Neural crest cell (in vitro differentiated cells): ENCODE measurements around the gene CTPS1. TPM values are rescaled to one million over a fixed set of nuclear protein-coding genes. Genes with fewer than 3 reads are reported as not detected.

Experiments
- DNase-seq: peaks from one replicate; pipeline ENCODE4 v3.0.0; 2021; ENCODE audit warnings: low read depth, mixed read lengths, low spot score
- H3K27ac Mint-ChIP-seq: one replicate; pipeline ENCODE4 v1.8.0; 2021; ENCODE audit warnings: mild to moderate bottlenecking, mixed read lengths; ENCODE audit not compliant: unreplicated experiment
- H3K27me3 Mint-ChIP-seq: 2 replicates; pipeline ENCODE4 v1.8.0; 2021; ENCODE audit warnings: low read depth, mild to moderate bottlenecking, mixed read lengths
- H3K36me3 Mint-ChIP-seq: 2 replicates; pipeline ENCODE4 v1.8.0; 2021; ENCODE audit warnings: low read depth, mild to moderate bottlenecking, mixed read lengths
- H3K4me1 Mint-ChIP-seq: 2 replicates; pipeline ENCODE4 v1.8.0; 2021; ENCODE audit warnings: mixed read lengths
- H3K4me3 Mint-ChIP-seq: one replicate; pipeline ENCODE4 v1.8.0; 2021; ENCODE audit warnings: mild to moderate bottlenecking, mixed read lengths
- H3K9me3 Mint-ChIP-seq: 2 replicates; pipeline ENCODE4 v1.8.0; 2021; ENCODE audit warnings: mixed read lengths
- CTCF ChIP-seq: fragments of 200-600 bp; sonication (generic); conservative IDR thresholded peaks from 2 replicates; pipeline ENCODE4 v1.5.0; 2021; ENCODE audit warnings: antibody characterized with exemption, mild to moderate bottlenecking
- total RNA-seq: library from RNA; stranded (reverse); gene quantifications from 2 replicates; pipeline ENCODE4 v1.2.1, GENCODE V29; 2021

The CTPS1 gene
- total RNA-seq, 1 donor from 2014 or later, result 114 TPM

DNA sequence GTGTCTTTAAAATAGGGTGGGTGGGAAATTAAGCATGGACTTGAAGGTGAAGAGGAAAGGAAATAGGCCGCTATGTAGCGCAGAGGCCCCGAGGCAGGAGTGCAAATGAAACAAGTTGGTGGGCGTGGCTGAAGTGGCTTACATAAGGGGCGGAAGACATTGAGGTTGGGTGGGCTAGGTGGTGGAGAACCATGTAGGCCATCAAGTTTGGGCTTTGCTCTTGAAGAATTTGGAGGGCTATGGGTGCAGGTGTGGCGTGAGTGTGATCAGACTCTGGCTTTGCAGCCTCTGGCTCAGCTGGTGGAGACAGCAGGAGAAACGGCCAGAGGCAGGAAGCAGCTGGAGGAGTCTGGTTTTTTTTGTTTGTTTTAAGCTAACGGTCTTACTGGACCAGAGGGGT is 35.4 kb downstream of the CTPS1 start:
- no peak for TF ChIP-seq CTCF
- Mint-ChIP-seq H3K4me1 (peaks cover 16% of the 10 kb centered on the region), H3K27me3 (peaks cover 7% of the 10 kb centered on the region), H3K4me3 (peak overlapping the region; percentile 33), H3K9me3 (no peaks in the 10 kb centered on the region), H3K27ac (no peak overlapping the region), H3K36me3 (peaks cover 26% of the 10 kb centered on the region)
- DNase-seq, result no peak

GRCh38 chr1:41015281-41015896 is 35.9 kb downstream of the CTPS1 start:
- no peak for TF ChIP-seq CTCF
- Mint-ChIP-seq H3K36me3 (peaks cover 20% of the 10 kb centered on the region), H3K9me3 (no peaks in the 10 kb centered on the region), H3K27ac (no peak overlapping the region), H3K4me3 (no peak overlapping the region), H3K27me3 (peaks cover 7% of the 10 kb centered on the region), H3K4me1 (peaks cover 13% of the 10 kb centered on the region)
- no peak for DNase-seq

- H3K9me3 Mint-ChIP-seq, result no peaks in the 10 kb centered on the region
- no peak for TF ChIP-seq CTCF
- DNase-seq, result no peak
- peaks cover 7% of the 10 kb centered on the region for H3K27me3 Mint-ChIP-seq
- no peak overlapping the region for H3K4me3 Mint-ChIP-seq
- H3K27ac Mint-ChIP-seq, result no peak overlapping the region
- H3K36me3 Mint-ChIP-seq, result peaks cover 18% of the 10 kb centered on the region
- peaks cover 16% of the 10 kb centered on the region for H3K4me1 Mint-ChIP-seq
These were observed 36.5 kb downstream of the CTPS1 start for GRCh38 chr1:41015897-41016470.

DNA sequence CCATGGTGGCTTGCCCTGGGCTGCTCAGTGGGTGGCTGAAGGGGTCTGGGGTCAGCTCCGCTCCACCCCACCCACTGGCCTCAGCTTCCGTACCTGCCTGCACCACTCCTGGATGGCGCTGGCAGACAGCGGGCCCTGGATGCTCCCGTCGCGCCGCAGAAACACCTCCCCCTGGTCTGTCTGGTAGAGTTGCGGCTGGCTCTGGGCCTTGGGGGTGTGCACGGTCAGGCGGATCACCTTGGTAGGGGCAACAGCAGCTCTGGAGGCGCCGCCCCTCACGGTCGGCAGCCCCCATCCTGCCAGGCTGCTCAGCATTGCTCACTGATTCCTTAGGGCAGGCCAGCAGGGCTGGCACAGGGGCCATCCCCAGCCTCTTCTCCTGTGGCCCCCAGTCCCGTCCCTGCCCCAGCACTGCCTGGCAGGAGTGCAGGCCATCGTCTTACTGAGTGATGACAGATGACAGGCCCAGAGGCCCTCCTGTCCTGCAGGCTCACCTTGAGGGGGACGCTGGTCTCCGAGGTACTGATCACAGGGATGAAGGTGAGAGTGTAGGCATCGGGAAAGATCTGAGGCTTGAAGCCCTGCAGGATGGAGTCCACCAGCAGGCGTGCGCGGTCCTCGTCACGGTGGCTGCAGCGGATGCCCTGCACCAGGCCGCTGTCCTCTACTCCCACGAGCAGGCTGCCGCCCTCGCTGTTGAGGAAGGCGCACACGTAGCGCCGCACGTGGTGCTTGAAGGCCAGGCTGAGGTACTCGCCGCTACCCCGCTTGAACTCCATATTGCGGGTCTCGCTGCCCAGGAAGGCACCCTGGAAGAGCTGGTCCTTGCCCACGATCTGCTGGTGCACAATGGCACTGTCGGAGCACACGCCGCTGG is 37.9 kb downstream of the CTPS1 start:
- TF ChIP-seq CTCF, result no peak
- peaks cover 14% of the 10 kb centered on the region for H3K36me3 Mint-ChIP-seq

GRCh38 chr1:41018018-41018410 is 38.5 kb downstream of the CTPS1 start:
- no peak overlapping the region for H3K4me3 Mint-ChIP-seq

More for the DNA sequence above, 37.9 kb downstream of the CTPS1 start:
- Mint-ChIP-seq H3K9me3 (no peaks in the 10 kb centered on the region), H3K27ac (no peak overlapping the region), H3K4me1 (peaks cover 25% of the 10 kb centered on the region), H3K4me3 (no peak overlapping the region), H3K27me3 (peaks cover 17% of the 10 kb centered on the region)
- no peak for DNase-seq

More at GRCh38 chr1:41018018-41018410, 38.5 kb downstream of the CTPS1 start:
- Mint-ChIP-seq H3K4me1 (peaks cover 27% of the 10 kb centered on the region), H3K27me3 (peaks cover 18% of the 10 kb centered on the region), H3K9me3 (no peaks in the 10 kb centered on the region), H3K27ac (no peak overlapping the region), H3K36me3 (peaks cover 15% of the 10 kb centered on the region)
- no peak for TF ChIP-seq CTCF
- no peak for DNase-seq
